AG09319 (cell line): ENCODE results near the gene PCBP3.
A peak's percentile ranks its signal among the peaks of the same experiment; 100 is the strongest.

Experiments used
- DNase-seq: peaks from one replicate; pipeline ENCODE4 v3.0.0-alpha.2; 2010; ENCODE audit warnings: low read depth; ENCODE audit errors: extremely low read depth
- CTCF ChIP-seq: IDR thresholded peaks from 2 replicates; pipeline ENCODE4 v1.5.1; 2011; ENCODE audit warnings: low read depth, mild to moderate bottlenecking, inconsistent platforms, low read length, moderate library complexity

The PCBP3 gene

GRCh38 chr21:45695086-45695485 lies 51.6 kb downstream of the PCBP3 start:
- no peak for DNase-seq

GRCh38 chr21:45698493-45699184 lies 55.1 kb downstream of the PCBP3 start:
- peak; percentile 79 for DNase-seq
- no peak for TF ChIP-seq CTCF

More at GRCh38 chr21:45695086-45695485, 51.6 kb downstream of the PCBP3 start:
- no peak for TF ChIP-seq CTCF

- DNase-seq, result no peak
- TF ChIP-seq CTCF, result no peak
These were observed 55.9 kb downstream of the PCBP3 start for GRCh38 chr21:45699251-45699942.

GRCh38 chr21:45699966-45700365 lies 56.4 kb downstream of the PCBP3 start:
- no peak for TF ChIP-seq CTCF
- DNase-seq, result no peak

- TF ChIP-seq CTCF, result no peak
- no peak for DNase-seq
These were observed 56.9 kb downstream of the PCBP3 start for GRCh38 chr21:45700461-45700860.

- no peak for DNase-seq
- TF ChIP-seq CTCF, result no peak
These were observed 61.0 kb downstream of the PCBP3 start for GRCh38 chr21:45704311-45705108.

- TF ChIP-seq CTCF, result no peak
- no peak for DNase-seq
These were observed 62.8 kb downstream of the PCBP3 start for GRCh38 chr21:45706299-45706698.
